Esophagus muscularis mucosa (tissue), 3 donors: ENCODE measurements around the gene WFDC13.

Experiments used
- EP300 ChIP-seq: sonication (generic); formaldehyde crosslinking; IDR thresholded peaks from one replicate; pipeline ENCODE4 v1.6.1; 2017; ENCODE audit warnings: antibody characterized with exemption
- TF ChIP-seq, protein P1 (sequence below), 3 experiments: fragments of 200-600 bp in 2 of 3; fragments of 450-650 bp in 1 of 3; sonication (generic) in 2 of 3; IDR thresholded peaks; one replicate each; pipeline ENCODE4 v1.5.1; 2017 to 2019; ENCODE audit warnings: antibody characterized with exemption in 3 of 3, mild to moderate bottlenecking in 2 of 3, moderate library complexity in 1 of 3

DNA sequence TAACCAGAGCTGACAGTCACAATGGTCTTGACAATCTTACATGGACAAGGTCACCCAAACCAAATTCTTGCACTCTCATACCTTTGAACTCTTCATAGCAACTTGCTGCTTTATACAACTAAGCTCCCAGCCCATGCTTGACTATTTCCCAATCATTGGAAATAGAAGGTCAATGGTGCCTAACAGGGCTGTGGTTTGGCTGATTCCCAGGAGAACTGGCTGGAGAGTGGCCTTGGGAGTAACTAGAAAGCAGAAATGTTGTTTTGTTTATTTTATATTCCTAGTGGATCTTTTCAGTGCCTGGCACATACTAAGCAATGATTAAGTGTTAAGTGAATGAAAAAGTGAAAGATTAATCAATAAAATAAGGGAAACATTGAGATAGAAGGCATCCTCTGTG lies 23.3 kb downstream of the WFDC13 start:
- TF ChIP-seq, protein P1, sequence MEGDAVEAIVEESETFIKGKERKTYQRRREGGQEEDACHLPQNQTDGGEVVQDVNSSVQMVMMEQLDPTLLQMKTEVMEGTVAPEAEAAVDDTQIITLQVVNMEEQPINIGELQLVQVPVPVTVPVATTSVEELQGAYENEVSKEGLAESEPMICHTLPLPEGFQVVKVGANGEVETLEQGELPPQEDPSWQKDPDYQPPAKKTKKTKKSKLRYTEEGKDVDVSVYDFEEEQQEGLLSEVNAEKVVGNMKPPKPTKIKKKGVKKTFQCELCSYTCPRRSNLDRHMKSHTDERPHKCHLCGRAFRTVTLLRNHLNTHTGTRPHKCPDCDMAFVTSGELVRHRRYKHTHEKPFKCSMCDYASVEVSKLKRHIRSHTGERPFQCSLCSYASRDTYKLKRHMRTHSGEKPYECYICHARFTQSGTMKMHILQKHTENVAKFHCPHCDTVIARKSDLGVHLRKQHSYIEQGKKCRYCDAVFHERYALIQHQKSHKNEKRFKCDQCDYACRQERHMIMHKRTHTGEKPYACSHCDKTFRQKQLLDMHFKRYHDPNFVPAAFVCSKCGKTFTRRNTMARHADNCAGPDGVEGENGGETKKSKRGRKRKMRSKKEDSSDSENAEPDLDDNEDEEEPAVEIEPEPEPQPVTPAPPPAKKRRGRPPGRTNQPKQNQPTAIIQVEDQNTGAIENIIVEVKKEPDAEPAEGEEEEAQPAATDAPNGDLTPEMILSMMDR (IDR thresholded peaks at IDR 0.05), result no peak
- no peak for TF ChIP-seq EP300
